ENCODE data around the gene MAP3K13. TPM values are rescaled to one million over a fixed set of nuclear protein-coding genes. Genes with fewer than 3 reads are reported as not detected.

The MAP3K13 gene
- total and polyA plus RNA-seq, 2 of the 13 experiments (the other 11 are each of a cell fraction or from before 2014, with no cell fraction given): 24.2 to 26.5 TPM

- BruUV-seq (replicated peaks): no TSS peak
- DNase-seq (ENCODE audit: low spot score) (no peak), FAIRE-seq (no peak), ATAC-seq (no peak)
- no peak overlapping the region for H3K4me3 ChIP-seq (replicated peaks in 1 of 3; ENCODE audit: insufficient read depth in 1 of 3, low read depth in 2 of 3, low read length in 3 of 3)
- H3K9ac ChIP-seq (ENCODE audit: insufficient read depth, low read depth, low read length): no peak overlapping the region
- in situ Hi-C loops (cut with HindIII; ENCODE audit: extremely low pct_ligation_motif_present, low pct_unique_long_range_greater_than_20kb) (no loop called here), intact Hi-C loops (cut with micrococcal nuclease; ENCODE audit: unreplicated experiment) (no loop called here)
- TF ChIP-seq AGO2 (optimal IDR thresholded peaks at IDR 0.05; ENCODE audit: low read depth, low read length): no peak
- TF ChIP-seq RBM22 (optimal IDR thresholded peaks at IDR 0.05; ENCODE audit: low read length): peak; percentile 64
- TF ChIP-seq, protein P1, sequence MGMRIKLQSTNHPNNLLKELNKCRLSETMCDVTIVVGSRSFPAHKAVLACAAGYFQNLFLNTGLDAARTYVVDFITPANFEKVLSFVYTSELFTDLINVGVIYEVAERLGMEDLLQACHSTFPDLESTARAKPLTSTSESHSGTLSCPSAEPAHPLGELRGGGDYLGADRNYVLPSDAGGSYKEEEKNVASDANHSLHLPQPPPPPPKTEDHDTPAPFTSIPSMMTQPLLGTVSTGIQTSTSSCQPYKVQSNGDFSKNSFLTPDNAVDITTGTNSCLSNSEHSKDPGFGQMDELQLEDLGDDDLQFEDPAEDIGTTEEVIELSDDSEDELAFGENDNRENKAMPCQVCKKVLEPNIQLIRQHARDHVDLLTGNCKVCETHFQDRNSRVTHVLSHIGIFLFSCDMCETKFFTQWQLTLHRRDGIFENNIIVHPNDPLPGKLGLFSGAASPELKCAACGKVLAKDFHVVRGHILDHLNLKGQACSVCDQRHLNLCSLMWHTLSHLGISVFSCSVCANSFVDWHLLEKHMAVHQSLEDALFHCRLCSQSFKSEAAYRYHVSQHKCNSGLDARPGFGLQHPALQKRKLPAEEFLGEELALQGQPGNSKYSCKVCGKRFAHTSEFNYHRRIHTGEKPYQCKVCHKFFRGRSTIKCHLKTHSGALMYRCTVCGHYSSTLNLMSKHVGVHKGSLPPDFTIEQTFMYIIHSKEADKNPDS (CRISPR knock-in tag; IDR thresholded peaks at IDR 0.05): no peak
- peak; percentile 34; the same call in 1 of the 2 replicates for TF ChIP-seq POLR2AphosphoS5 (IDR thresholded peaks at IDR 0.05; ENCODE audit: low read depth, low read length)
- H3K27me3 ChIP-seq (ENCODE audit: control insufficient read depth in 1 of 2, insufficient read depth in 2 of 2, low read length in 2 of 2): no peaks in the 10 kb centered on the region
- POLR2A ChIA-PET: no interaction called here
- 0 out of 2 replicates have a peak, but pooled peaks cover 3% of the 10 kb centered on the region for H4K20me1 ChIP-seq (ENCODE audit: insufficient read depth, low read length)
- no peaks in the 10 kb centered on the region for H3K9me3 ChIP-seq (ENCODE audit: low read length)
- no peak overlapping the region for H2AFZ ChIP-seq (ENCODE audit: low read length)
- peaks cover 14 to 46% of the 10 kb centered on the region in 2 experiments for H3K36me3 ChIP-seq (replicated peaks in 1 of 2; ENCODE audit: control insufficient read depth in 1 of 2, insufficient read depth in 2 of 2, low read length in 2 of 2)
- 98% methylated on average over 4 of the region's 4 CpGs for WGBS (ENCODE audit: low lambda C conversion rate)
- H3K27ac ChIP-seq (ENCODE audit: extremely low read length, insufficient read depth, low read length): no peak overlapping the region
- no peak overlapping the region for H3K4me2 ChIP-seq (ENCODE audit: low read depth, low read length)
- peaks cover 20% of the 10 kb centered on the region for H3K4me1 ChIP-seq (ENCODE audit: insufficient read depth, low read length)
- CTCF ChIA-PET (ENCODE audit: low intra/inter-chr PET ratio, low total read pairs): no interaction called here
- peaks cover 2% of the 10 kb centered on the region for H3K79me2 ChIP-seq (ENCODE audit: insufficient read depth, low read length)
Observed at GRCh38 chr3:185490241-185490640, 127.3 kb downstream of the MAP3K13 start.

Data from HepG2 (cell line).